Ishikawa (cell line): ENCODE results near the gene BACE2.

Experiments
- EGR1 ChIP-seq: IDR thresholded peaks from 2 replicates; pipeline ENCODE4 v1.6.1; 2012
- RAD21 ChIP-seq: IDR thresholded peaks from 2 replicates; pipeline ENCODE4 v1.6.1; 2012; ENCODE audit warnings: low read depth
- REST ChIP-seq: IDR thresholded peaks from 2 replicates; pipeline ENCODE4 v1.6.1; 2012; ENCODE audit warnings: low read depth, mild to moderate bottlenecking
- TCF12 ChIP-seq: IDR thresholded peaks from 2 replicates; pipeline ENCODE4 v1.6.1; 2012; ENCODE audit warnings: low read depth
- YY1 ChIP-seq: IDR thresholded peaks from 2 replicates; pipeline ENCODE4 v1.6.1; 2012; ENCODE audit warnings: low read depth
- TF ChIP-seq, protein P1 (sequence below): IDR thresholded peaks from 2 replicates; pipeline ENCODE4 v1.6.1; 2012
- TF ChIP-seq, protein P2 (sequence below): IDR thresholded peaks from 2 replicates; pipeline ENCODE4 v1.6.1; 2012

DNA sequence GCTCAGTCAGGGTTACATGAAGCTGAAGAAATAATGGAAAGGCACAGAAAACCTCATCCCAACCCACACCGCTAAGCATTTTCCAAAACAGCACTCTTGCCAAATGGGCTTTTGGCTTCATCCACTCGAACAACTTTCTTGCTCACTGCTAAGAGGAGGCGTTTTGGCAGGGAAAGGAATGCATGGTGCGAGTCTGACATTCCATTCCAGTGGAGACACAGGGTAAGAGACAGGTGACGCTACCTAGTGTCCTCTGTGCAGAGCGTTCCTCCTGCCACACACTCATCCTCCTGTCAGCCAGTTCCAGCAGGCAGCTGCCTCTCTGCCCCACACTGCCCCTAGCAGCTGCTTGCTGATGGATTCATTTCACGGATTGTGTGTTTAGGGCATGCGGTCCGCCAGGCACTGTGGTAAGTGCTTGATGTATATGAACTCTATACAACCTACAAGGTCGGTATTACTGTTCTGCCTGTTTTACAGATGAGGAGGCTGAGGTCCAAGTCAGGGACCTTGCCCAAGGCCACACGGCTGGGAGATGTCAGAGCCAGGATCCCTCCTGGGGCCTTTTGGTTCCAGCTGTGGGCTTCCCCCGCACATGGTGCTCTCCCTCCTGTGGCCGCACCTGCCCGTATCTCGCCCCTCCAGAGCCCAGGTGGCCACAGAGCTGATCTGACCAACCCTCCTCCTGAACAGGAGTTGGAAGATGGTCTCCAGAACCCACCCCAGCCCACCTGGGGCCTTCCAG is 25.7 kb upstream of the BACE2 start:
- TF ChIP-seq YY1 (no peak), REST (no peak), RAD21 (no peak), EGR1 (no peak), TCF12 (no peak)
- TF ChIP-seq, protein P1, sequence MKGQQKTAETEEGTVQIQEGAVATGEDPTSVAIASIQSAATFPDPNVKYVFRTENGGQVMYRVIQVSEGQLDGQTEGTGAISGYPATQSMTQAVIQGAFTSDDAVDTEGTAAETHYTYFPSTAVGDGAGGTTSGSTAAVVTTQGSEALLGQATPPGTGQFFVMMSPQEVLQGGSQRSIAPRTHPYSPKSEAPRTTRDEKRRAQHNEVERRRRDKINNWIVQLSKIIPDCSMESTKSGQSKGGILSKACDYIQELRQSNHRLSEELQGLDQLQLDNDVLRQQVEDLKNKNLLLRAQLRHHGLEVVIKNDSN = no peak
- TF ChIP-seq, protein P2, sequence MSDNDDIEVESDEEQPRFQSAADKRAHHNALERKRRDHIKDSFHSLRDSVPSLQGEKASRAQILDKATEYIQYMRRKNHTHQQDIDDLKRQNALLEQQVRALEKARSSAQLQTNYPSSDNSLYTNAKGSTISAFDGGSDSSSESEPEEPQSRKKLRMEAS = no peak
